Measurements from ENCODE around the gene FMNL1.

GRCh38 chr17:45271603-45272002, 49.9 kb downstream of the FMNL1 start:
- TF ChIP-seq ZNF274 (IDR thresholded peaks at IDR 0.05; ENCODE audit: low read depth, low read length) (no peak), YY1 (IDR thresholded peaks at IDR 0.05; ENCODE audit: insufficient read depth, insufficient read length) (no peak), SUZ12 (IDR thresholded peaks at IDR 0.05; ENCODE audit: extremely low read depth, insufficient read depth, insufficient read length) (no peak)
